HG03103 (cell line): ENCODE results near the gene TMEM131.

Experiments used
- ATAC-seq: cut with Tn5 transposase; IDR thresholded peaks from one replicate; pipeline ENCODE4 v1.9.1; 2021; ENCODE audit warnings: low read depth; ENCODE audit not compliant: unreplicated experiment

The TMEM131 gene

DNA sequence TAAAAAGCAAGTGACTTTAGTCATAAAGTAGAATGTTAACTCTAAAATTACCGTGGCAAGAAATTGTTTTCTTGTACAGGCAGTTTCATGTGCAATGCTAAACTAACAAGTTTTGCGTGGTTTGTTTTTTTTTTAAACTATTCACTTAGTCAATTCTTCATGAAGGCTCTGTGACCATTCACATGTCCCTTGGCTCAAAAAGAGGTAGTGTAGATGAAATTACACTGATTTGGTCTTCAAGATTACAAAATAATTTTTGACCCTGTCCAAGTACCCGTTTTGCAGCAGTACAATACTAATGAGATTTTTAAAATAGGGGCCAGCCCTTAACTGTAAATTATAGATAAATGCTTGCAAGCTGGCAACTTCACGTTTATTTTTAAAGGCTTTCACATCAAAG lies 1.3 kb downstream of the TMEM131 start:
- ATAC-seq: no peak

GRCh38 chr2:97993926-97994325 lies 1.8 kb downstream of the TMEM131 start:
- ATAC-seq: no peak

GRCh38 chr2:97992836-97993825 lies 2.6 kb downstream of the TMEM131 start:
- no peak for ATAC-seq

GRCh38 chr2:97991081-97991856 lies 4.5 kb downstream of the TMEM131 start:
- no peak for ATAC-seq

- ATAC-seq: no peak
These were observed 7.0 kb downstream of the TMEM131 start for GRCh38 chr2:97988722-97989121.

GRCh38 chr2:97985998-97986397 lies 9.8 kb downstream of the TMEM131 start:
- ATAC-seq: no peak

DNA sequence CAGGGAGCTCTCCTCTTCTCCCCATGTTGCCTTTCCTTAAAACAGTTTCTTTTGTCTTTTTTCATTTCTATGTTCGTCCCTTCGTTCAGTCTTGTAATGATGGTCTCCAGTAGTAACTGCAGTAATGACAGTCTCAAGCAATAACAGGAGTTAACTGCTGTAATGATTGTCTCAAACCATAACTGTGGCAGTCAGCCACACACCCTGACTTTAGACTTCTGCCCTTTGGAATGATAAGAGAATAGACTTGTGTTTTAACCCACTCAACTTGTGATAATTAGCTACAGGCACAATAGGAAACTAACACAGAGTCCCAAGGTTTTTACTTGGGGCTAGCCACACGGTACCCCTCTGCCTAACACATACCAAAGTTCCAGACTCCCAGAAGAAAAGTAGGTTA lies 12.1 kb downstream of the TMEM131 start:
- no peak for ATAC-seq

- no peak for ATAC-seq
These were observed 12.6 kb downstream of the TMEM131 start for GRCh38 chr2:97983134-97983533.

DNA sequence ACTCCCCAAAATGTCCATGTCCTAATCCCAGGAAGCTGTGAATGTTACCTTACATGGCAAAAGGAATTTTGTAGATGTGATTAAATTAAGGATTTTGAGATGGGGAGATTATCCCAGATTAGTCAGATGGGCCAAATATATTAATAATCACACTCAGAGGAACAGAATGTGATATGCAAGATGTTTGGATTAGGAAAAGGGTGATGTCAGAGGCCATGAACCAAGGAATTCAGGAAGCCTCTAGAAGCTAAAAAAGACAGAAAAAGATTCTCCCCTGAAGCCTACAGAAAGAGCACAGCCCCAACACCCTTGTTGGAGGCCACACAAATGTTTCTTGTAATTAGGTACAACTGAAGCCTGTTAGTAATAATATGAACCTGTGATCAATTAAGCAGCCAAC lies 13.1 kb downstream of the TMEM131 start:
- ATAC-seq: no peak

DNA sequence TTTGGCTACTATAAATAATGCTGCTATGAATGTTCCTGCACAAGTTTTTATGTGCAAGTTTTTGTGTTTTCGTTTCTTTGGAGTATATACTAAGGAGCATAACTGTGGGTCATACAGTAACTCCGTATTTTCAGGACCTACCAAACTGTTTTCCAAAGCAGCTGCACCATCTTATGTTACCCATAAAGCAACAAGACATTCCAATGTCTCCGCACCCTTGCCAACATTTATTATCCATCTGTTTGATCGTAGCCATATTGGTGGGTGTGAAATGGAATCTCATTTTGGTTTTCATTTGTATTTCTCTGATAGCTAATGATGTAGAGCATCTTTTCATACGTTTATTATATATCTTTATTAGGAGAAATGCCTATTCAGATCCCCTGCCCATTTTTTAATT lies 13.8 kb downstream of the TMEM131 start:
- no peak for ATAC-seq

DNA sequence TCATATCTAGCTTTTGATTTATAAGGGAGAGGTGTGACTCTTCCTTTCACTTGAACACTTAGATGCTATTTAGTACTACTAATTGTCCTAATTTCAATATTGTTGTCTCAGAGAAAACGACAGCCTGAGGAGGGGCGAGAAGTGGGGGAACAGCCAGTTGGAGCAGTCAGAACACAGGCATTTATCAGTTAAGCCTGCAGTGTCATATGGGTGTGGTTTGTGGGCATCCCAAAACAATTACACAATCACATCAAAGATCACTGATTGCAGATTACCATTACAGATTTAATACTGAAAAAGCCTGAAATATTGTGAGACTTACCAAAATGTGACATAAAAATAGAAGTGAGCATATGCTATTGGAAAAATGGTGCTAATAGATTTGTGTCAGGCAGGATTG lies 15.8 kb downstream of the TMEM131 start:
- no peak for ATAC-seq

- ATAC-seq: no peak
These were observed 21.3 kb downstream of the TMEM131 start for GRCh38 chr2:97974471-97974870.

DNA sequence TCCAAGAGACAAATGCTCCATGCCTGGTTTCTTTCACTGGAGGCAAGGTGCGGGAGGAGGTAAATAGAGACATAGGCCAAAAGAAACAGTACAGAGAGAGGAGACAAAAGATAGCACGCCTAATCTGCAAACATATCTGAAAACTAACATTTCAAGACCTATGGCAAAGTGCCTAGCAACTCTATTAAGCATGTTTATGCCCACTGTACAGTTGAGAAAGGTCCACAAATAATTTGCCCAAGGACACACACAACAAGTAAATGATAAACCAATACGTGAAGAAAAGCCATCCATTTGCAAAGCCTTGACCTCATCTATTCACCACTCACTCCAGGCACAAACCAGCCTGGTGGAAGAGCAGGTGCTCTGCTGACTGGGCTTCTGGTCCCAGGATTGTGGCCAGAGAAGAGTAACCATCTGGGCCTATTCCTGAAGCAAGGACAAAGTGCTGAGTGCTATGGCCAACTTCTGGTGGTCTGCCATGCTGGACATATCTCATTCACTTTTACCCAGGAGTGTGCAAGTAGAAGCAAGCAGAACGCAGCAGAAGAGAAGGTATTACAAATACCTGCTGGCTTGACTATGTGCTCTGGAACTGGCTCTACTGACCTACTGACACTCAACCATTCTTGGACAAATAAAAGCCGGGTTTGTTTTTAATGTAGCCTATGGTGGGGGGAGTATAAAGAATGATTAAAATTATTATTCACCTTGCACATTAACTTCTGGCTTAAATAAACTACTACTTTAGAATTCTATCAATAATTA lies 25.3 kb downstream of the TMEM131 start:
- ATAC-seq: no peak

- ATAC-seq: no peak
These were observed 26.4 kb downstream of the TMEM131 start for GRCh38 chr2:97969081-97970067.

GRCh38 chr2:97967931-97968627 lies 27.7 kb downstream of the TMEM131 start:
- no peak for ATAC-seq

DNA sequence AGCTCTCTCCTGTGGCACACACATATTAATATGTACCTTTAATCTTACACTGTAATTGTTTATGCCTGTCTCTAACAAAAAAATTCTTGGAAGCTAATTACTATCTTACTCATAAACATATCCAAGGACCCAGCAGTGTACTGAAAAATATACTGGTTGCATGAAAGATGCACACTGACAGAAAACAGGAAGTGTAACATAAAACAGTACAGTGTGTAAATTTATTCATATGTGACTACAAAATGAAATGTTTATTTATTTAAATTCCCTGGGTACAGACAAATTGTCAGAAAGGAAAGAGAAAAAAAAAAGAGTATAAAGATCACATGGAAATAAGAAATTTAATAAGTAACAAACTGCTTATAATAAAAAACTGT lies 28.5 kb downstream of the TMEM131 start:
- peak; percentile 15 for ATAC-seq

- peak; percentile 54 for ATAC-seq
These were observed 29.1 kb downstream of the TMEM131 start for GRCh38 chr2:97966545-97967215.

DNA sequence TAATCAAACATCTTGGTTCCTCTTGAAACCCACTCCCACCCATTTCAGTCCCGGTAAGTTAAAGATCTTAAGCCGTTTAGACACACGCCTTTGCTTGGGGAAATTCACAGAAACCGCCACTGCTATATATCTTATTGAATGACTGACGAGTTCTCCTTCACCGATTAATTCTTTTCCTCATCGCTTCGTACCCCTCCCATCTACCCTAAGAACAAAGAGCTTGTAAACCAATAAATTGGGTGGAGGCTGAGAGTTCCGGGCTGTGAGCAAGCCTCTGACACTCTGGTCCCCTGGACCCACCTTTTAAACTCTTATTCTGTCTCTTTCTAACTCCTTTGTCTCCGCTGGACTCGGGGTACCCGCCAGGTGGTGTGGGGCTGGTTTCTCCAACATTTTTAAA lies 30.6 kb downstream of the TMEM131 start:
- no peak for ATAC-seq

- ATAC-seq: no peak
These were observed 31.9 kb downstream of the TMEM131 start for GRCh38 chr2:97963880-97964279.
